Measurements from ENCODE around the gene ENTPD1.
"Not testable (repeated sequence)": the region's sequence is repeated elsewhere in the genome, so short reads cannot be mapped to it uniquely, and the experiment has no call there.

The ENTPD1 gene

GRCh38 chr10:95865814-95866466, 110.0 kb downstream of the ENTPD1 start:
- no peak for DNase-seq (ENCODE audit: low spot score)

- no peak for DNase-seq (ENCODE audit: low spot score)
Observed at GRCh38 chr10:95866467-95866842, 110.5 kb downstream of the ENTPD1 start.

GRCh38 chr10:95867866-95868265, 111.9 kb downstream of the ENTPD1 start:
- DNase-seq (ENCODE audit: low spot score), result no peak

- no peak for DNase-seq (ENCODE audit: low spot score)
Observed at GRCh38 chr10:95872158-95872711, 116.3 kb downstream of the ENTPD1 start.

- DNase-seq (ENCODE audit: low spot score), result no peak
Observed at GRCh38 chr10:95873139-95873538, 117.2 kb downstream of the ENTPD1 start.

- DNase-seq (ENCODE audit: low spot score), result no peak
Observed at GRCh38 chr10:95873651-95874050, 117.7 kb downstream of the ENTPD1 start.

- DNase-seq (ENCODE audit: low spot score), result not testable (repeated sequence)
Observed at GRCh38 chr10:95874783-95875182, 118.8 kb downstream of the ENTPD1 start.

- no peak for DNase-seq (ENCODE audit: low spot score)
Observed at GRCh38 chr10:95876756-95877155, 120.8 kb downstream of the ENTPD1 start.

GRCh38 chr10:95877881-95878280, 121.9 kb downstream of the ENTPD1 start:
- DNase-seq (ENCODE audit: low spot score), result no peak

GRCh38 chr10:95880704-95881103, 124.7 kb downstream of the ENTPD1 start:
- DNase-seq (ENCODE audit: low spot score), result no peak

GRCh38 chr10:95881316-95881715, 125.4 kb downstream of the ENTPD1 start:
- no peak for DNase-seq (ENCODE audit: low spot score)

GRCh38 chr10:95889830-95890229, 133.9 kb downstream of the ENTPD1 start:
- DNase-seq (ENCODE audit: low spot score), result no peak

GRCh38 chr10:95896071-95896850, 140.3 kb downstream of the ENTPD1 start:
- DNase-seq (ENCODE audit: low spot score), result no peak

GRCh38 chr10:95905897-95906580, 150.1 kb downstream of the ENTPD1 start:
- not testable (repeated sequence) for DNase-seq (ENCODE audit: low spot score)

GRCh38 chr10:95906677-95907455, 150.9 kb downstream of the ENTPD1 start:
- peak; percentile 17 for DNase-seq (ENCODE audit: low spot score)

GRCh38 chr10:95907456-95908253, 151.7 kb downstream of the ENTPD1 start, which contains the start of gene CC2D2B:
TSS of gene CC2D2B (plus strand) at chr10:95907975. CDS start at chr10:95911324, 3,349 bp downstream.
- peak; percentile 59 for DNase-seq (ENCODE audit: low spot score)

- DNase-seq (ENCODE audit: low spot score), result no peak
Observed at GRCh38 chr10:95908450-95908849, 152.5 kb downstream of the ENTPD1 start.

- DNase-seq (ENCODE audit: low spot score), result no peak
Observed at GRCh38 chr10:95909561-95909960, 153.6 kb downstream of the ENTPD1 start.

GRCh38 chr10:95916039-95916438, 160.1 kb downstream of the ENTPD1 start:
- DNase-seq (ENCODE audit: low spot score), result not testable (repeated sequence)
